Right lobe of liver (tissue), 6 donors: ENCODE measurements around the gene TSEN2. TPM values are rescaled to one million over a fixed set of nuclear protein-coding genes. Genes with fewer than 3 reads are reported as not detected.
"Not testable (repeated sequence)": the region's sequence is repeated elsewhere in the genome, so short reads cannot be mapped to it uniquely, and the experiment has no call there.

ENCODE experiments used
- ATAC-seq, 4 donors: fragments of 200-7000 bp; cut with Tn5 transposase; one replicate each; pipeline ENCODE4 v1.9.1; 2020; ENCODE audit warnings: mild to moderate bottlenecking in 4 of 4, moderate library complexity in 4 of 4
- DNase-seq, 3 donors: peaks; one replicate each; pipeline ENCODE4 v3.0.0-alpha.2; 2020
- H3K27ac ChIP-seq, 3 donors: fragments of 200-600 bp; one replicate each; pipeline ENCODE4 v1.8.0; 2022
- H3K27me3 ChIP-seq, 2 donors: fragments of 200-600 bp; one replicate each; pipeline ENCODE4 v1.8.0; 2022
- H3K36me3 ChIP-seq, 4 donors: fragments of 200-600 bp; sonication (generic) in 1 of 4; one replicate each; pipeline versions ENCODE4 v1.5.1 to v1.8.0; 2017 to 2022; ENCODE audit warnings: control low read depth in 1 of 4
- H3K4me1 ChIP-seq, 4 donors: fragments of 200-600 bp; sonication (generic) in 1 of 4; one replicate each; pipeline versions ENCODE4 v1.5.1 to v1.8.0; 2017 to 2022; ENCODE audit warnings: control low read depth in 1 of 4
- H3K4me3 ChIP-seq, 3 donors: fragments of 200-600 bp; one replicate each; pipeline ENCODE4 v1.8.0; 2022
- H3K9me3 ChIP-seq, 4 donors: fragments of 200-600 bp; sonication (generic) in 1 of 4; one replicate each; pipeline versions ENCODE4 v1.5.1 to v1.8.0; 2017 to 2022; ENCODE audit warnings: control low read depth in 1 of 4
- CTCF ChIP-seq, 4 donors: fragments of 200-600 bp in 3 of 4; fragments of 450-650 bp in 1 of 4; IDR thresholded peaks; one replicate each; pipeline versions ENCODE4 v1.5.1 to v1.8.0; 2016 to 2022; ENCODE audit warnings: antibody characterized with exemption in 4 of 4, mild to moderate bottlenecking in 2 of 4
- POLR2A ChIP-seq: fragments of 450-650 bp; IDR thresholded peaks from one replicate; pipeline ENCODE4 v1.6.1; 2017; ENCODE audit warnings: antibody characterized with exemption, mild to moderate bottlenecking
- WGBS: methylation state at CpG from one replicate; pipeline ENCODE4 v1.1.6; 2018; ENCODE audit warnings: low coverage, low lambda C conversion rate; ENCODE audit not compliant: insufficient coverage; ENCODE audit errors: missing lambda C conversion rate; 5-methylcytosine and 5-hydroxymethylcytosine counted together
- intact Hi-C, 2 donors: fragments of 100-400 bp; cut with DNase I; formaldehyde crosslinking; loops; one replicate each; pipeline versions ENCODE4 v1.11.2 to v1.14.1; 2022
- total RNA-seq, 6 experiments: library from RNA; depleted of rRNA in 2 of 6; stranded (reverse); fragments of >200 nt in 2 of 6; fragmentation: NEBNext Ultra II Directional in 3 of 6; extraction: Animal tissue kit (Norgen Biotek cat#: 25700) in 3 of 6; gene quantifications; one replicate each; pipeline versions ENCODE4 v1.1.0 to v1.2.4, GENCODE V29; 2016 to 2023
- donor health status: DM: no; HTN: yes; CAD: no.
- donor health status: DM: no; HTN: no; CAD: no.
- donor health status: DM: no; HTN: no; CAD: no.
- donor health status: DM: no; HTN: yes; CAD: no.
- donor health status: DM: no; HTN: yes; CAD: no.

The TSEN2 gene
- total RNA-seq, 6 experiments from 2014 or later = 4.7 to 9.2 (median 6.4) TPM

DNA sequence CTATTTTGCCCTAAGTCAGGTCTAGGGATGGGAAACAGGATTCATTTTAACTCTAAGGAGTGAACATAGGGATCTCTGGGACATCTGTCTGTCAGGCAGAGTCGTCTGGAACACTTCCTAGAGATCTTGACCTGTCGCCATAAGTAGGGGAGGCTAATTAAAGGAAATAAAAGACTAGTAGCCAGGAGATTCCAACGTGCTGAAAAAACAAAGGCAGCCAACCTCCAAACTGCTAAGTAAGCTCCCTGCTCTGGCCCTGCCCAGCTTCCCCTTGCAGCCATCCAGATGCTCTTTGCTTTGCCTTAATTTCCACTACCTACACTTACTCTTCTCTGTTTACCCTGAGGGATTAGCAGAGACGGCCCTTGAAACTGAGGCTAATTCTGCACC is 18.4 kb upstream of the TSEN2 start:
- Histone ChIP-seq H3K4me3 (no peak overlapping the region), H3K27ac (no peak overlapping the region), H3K27me3 (no peaks in the 10 kb centered on the region), H3K9me3 (no peaks in the 10 kb centered on the region), H3K36me3 (no peaks in the 10 kb centered on the region), H3K4me1 (peaks cover 0 to 16% (median 1%) of the 10 kb centered on the region in 4 donors)
- intact Hi-C loops = no loop called here
- WGBS = 47% methylated on average over 4 of the region's 4 CpGs
- TF ChIP-seq POLR2A (no peak), CTCF (IDR thresholded peaks at IDR 0.05) (no peak)
- ATAC-seq (no peak), DNase-seq (no peak)

DNA sequence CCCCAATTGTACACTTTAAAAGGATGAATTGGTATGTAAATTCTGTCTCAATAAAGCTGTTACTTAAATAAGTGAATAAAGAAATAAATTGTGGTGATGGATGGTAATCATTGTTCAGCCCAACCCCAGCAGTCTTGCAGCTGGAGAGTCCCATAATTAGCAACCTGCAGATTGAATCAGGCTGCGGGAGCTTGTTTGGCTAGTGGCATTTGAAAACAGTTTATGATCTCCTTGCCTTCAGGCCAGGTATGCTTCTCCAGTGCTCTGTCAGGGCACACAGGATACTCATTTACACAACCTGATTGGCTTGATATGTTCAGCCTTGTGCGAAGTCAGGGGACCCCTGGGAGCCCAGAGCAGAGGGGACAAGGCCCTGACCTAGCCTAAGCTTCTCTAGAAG is 16.5 kb upstream of the TSEN2 start:
- intact Hi-C loops = no loop called here
- Histone ChIP-seq H3K27ac (no peak overlapping the region), H3K9me3 (no peaks in the 10 kb centered on the region), H3K4me3 (no peak overlapping the region), H3K36me3 (no peaks in the 10 kb centered on the region), H3K27me3 (no peaks in the 10 kb centered on the region), H3K4me1 (peaks cover 0 to 15% (median 1%) of the 10 kb centered on the region in 4 donors)
- ATAC-seq = no peak
- no peak for DNase-seq
- WGBS = 100% methylated on average over 1 of the region's 2 CpGs
- TF ChIP-seq POLR2A (no peak), CTCF (IDR thresholded peaks at IDR 0.05) (no peak)

DNA sequence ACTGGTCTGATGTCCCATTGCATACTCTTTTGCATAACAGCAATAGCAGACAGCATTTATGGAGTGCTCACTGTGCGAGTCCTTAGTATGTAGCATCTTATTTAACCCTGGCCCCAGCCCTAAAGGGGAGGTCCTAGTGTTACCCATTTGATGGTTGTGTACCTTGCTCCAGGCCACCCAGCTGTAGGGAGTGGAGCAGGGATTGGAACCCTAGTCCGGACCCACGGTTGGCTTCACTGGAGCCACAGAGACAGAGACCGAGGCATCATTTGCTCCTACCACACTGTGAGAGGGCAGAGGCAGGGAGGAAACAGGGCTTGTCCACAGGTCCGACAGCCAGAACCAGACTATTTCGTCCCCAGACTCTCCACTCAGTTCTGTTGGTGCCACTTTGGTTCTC is 16.0 kb upstream of the TSEN2 start:
- no peaks in the 10 kb centered on the region for H3K36me3 ChIP-seq
- no peak for DNase-seq
- H3K27ac ChIP-seq = no peak overlapping the region
- H3K4me3 ChIP-seq = no peak overlapping the region
- TF ChIP-seq CTCF (IDR thresholded peaks at IDR 0.05) = no peak
- TF ChIP-seq POLR2A = no peak
- no peak for ATAC-seq
- peaks cover 0 to 10% (median 1%) of the 10 kb centered on the region in 4 donors for H3K4me1 ChIP-seq
- no peaks in the 10 kb centered on the region for H3K27me3 ChIP-seq
- H3K9me3 ChIP-seq = no peaks in the 10 kb centered on the region
- intact Hi-C loops = no loop called here
- WGBS = no CpG with 5 or more reads among the region's 6 CpGs

GRCh38 chr3:12468757-12469156 is 15.5 kb upstream of the TSEN2 start:
- H3K27ac ChIP-seq = no peak overlapping the region
- no peak overlapping the region for H3K4me3 ChIP-seq
- intact Hi-C loops = no loop called here
- DNase-seq (no peak), ATAC-seq (no peak)
- H3K9me3 ChIP-seq = no peaks in the 10 kb centered on the region
- TF ChIP-seq POLR2A (no peak), CTCF (IDR thresholded peaks at IDR 0.05) (no peak)
- H3K36me3 ChIP-seq = no peaks in the 10 kb centered on the region
- H3K27me3 ChIP-seq = no peaks in the 10 kb centered on the region
- peaks cover 0 to 6% (median 0%) of the 10 kb centered on the region in 4 donors for H3K4me1 ChIP-seq
- WGBS = 72% methylated on average over 2 of the region's 2 CpGs

GRCh38 chr3:12469222-12469621 is 15.1 kb upstream of the TSEN2 start:
- not testable (repeated sequence) for H3K9me3 ChIP-seq

More at GRCh38 chr3:12469222-12469621, 15.1 kb upstream of the TSEN2 start:
- DNase-seq, intact Hi-C loops, H3K27me3 ChIP-seq, ATAC-seq, H3K36me3 ChIP-seq, H3K4me1 ChIP-seq, H3K27ac ChIP-seq, H3K4me3 ChIP-seq: not testable (repeated sequence)
- WGBS = 86% methylated on average over 1 of the region's 7 CpGs
